GM19238 (cell line): ENCODE measurements around the gene TTC23.
"Not testable (repeated sequence)": the region's sequence is repeated elsewhere in the genome, so short reads cannot be mapped to it uniquely, and the experiment has no call there.

Experiments
- DNase-seq: peaks from one replicate; pipeline ENCODE4 v3.0.0; 2011; ENCODE audit warnings: low spot score; ENCODE audit not compliant: insufficient read length

Gene TTC23

DNA sequence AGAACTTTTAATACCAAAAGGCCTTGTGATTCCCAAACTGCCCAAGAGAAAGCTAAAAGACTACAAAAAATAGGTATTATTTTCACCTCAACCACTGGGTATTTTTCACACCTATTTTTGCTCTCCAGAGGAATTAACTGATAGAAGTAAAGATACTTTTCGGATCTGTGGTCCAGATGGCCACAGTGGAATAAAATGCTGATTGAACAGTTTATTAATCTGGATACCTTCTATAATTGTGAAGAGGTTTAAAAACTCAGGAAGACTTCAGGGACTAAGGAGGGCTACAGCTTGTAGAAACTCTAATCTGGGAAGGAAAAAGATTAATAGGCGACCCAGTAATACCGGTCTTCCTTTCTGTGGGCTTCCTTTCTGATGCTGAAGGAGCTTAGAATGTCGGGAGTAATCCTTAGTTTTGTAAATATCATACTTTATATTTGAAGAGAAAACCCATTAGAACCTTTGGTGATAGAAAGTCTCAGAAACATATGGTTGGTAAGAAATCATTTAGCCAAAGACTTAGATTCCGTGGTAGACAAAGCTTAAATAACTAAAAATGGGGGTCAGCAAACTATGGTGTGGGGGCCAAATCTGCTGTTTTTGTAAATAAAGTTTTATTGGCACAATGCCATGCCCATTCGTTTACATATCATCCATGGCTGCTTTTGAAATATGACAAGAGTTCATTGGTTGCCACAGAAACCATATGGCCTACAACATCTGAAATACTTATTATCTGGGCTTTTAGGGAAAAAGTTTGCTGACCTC lies 47.8 kb downstream of the TTC23 start:
- DNase-seq = no peak

- DNase-seq = no peak
These were observed 51.5 kb downstream of the TTC23 start for GRCh38 chr15:99197856-99198255.

- not testable (repeated sequence) for DNase-seq
These were observed 57.2 kb downstream of the TTC23 start for GRCh38 chr15:99192181-99192580.

DNA sequence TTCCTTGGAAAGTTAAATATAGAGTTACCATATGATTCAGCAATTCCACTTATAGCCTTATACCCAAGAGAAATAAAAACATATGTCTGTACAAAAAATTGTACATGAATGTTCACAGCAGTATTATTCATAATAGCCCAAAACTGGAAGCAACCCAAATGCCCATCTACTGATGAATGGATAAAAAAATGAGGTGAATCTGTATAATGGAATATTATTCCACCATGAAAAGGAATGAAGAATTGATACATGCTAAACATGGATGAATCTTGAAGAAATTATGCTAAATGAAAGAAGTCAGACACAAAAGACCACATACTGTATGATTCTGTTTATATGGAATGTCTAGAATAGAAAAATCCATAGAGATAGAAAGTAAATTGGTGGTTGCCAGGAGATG lies 61.4 kb downstream of the TTC23 start:
- DNase-seq = no peak

- no peak for DNase-seq
These were observed 63.8 kb downstream of the TTC23 start for GRCh38 chr15:99185414-99186130.

DNA sequence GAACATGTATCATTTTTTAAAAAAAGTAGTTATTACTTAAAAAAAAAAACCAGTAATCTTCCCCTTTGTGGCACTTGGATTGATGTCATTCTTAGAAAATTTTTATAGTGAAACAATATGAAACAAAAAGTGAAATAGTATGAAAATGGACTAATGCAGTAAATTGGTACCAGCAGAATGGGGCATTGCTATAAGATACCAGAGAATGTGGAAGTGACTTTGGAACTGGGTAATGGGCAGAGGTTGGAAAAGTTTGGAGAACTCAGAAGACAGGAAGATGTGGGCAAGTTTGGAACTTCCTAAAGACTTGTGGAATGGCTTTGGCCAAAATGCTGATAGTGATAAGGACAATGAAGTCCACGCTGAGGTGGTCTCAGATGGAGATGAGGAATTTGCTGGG lies 66.6 kb downstream of the TTC23 start:
- no peak for DNase-seq

- DNase-seq = no peak
These were observed 67.8 kb downstream of the TTC23 start for GRCh38 chr15:99181545-99181971.

DNA sequence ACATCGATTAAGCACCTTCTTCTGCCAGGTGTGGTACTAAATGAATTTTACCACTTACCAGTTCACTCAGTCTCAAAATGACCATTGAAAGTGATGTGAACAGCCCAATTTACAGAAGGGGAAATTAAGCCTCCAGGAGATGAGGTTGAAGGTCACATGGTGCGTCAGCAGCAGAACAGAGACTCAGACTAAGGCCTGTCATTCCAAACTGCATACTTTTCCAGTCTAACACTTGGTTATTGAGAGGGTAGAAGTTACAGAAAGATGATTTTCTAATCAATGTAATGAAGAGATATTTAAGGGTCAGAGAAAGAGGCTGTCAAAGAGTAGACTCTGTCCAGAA lies 68.4 kb downstream of the TTC23 start:
- DNase-seq = no peak

DNA sequence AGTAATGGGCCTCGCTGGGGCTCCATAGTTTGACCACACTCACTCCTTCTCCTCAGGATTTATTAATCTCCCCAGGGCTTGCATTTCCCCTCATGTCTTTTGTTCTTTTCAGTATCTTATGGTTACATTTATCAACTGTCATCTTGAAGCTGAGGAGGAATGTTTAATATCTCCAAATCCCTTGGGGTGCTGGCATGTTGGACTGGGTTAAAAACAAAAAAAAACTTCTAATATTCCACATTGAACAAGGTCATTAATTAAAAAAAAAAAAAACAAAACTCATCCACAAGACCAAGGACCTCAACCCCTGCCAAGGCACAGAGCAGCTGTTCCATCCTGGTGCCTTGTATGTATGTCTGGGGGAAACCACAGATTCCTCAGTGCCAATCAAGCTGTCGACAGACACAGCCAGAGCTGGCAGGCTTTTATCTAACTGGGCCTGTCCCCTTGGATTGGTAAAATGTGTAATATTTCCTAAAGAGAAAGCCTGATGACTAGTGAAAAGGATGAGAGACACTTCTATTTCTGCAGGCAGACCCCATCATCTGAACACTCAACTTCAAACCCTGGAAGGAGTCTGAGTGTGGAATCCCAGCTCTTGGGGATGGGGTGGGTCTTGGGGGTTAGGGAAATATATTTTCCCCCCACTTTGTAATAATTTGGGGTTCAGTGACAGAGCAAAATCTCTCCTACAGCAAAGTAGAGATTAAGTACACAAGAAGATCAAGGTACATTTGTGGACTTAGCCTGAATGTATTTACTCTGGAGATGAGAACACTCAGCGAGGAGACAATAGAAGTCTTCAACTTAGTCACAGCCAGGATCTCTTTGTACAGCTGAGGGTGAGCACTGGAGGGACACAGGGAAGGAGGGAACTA lies 69.1 kb downstream of the TTC23 start:
- no peak for DNase-seq

- no peak for DNase-seq
These were observed 71.7 kb downstream of the TTC23 start for GRCh38 chr15:99177679-99178078.

DNA sequence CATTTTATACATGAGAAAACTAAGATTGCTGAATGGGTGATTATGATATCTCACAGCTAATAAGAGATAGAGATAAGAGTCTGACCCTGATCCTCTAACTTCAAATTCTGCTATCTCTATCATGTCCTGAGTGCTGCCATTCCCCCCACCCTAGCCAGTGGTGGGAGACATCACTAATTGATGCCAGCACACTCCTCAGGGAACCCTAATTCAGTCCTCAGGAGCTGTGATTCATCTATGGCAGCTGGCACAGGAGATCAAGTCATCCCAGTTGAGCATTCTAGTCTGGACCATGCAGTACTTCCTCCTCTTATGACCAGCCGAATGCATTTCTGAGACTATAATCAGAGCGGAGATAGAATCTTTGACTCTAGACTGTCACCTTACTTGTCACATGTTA lies 72.6 kb downstream of the TTC23 start:
- DNase-seq = no peak

DNA sequence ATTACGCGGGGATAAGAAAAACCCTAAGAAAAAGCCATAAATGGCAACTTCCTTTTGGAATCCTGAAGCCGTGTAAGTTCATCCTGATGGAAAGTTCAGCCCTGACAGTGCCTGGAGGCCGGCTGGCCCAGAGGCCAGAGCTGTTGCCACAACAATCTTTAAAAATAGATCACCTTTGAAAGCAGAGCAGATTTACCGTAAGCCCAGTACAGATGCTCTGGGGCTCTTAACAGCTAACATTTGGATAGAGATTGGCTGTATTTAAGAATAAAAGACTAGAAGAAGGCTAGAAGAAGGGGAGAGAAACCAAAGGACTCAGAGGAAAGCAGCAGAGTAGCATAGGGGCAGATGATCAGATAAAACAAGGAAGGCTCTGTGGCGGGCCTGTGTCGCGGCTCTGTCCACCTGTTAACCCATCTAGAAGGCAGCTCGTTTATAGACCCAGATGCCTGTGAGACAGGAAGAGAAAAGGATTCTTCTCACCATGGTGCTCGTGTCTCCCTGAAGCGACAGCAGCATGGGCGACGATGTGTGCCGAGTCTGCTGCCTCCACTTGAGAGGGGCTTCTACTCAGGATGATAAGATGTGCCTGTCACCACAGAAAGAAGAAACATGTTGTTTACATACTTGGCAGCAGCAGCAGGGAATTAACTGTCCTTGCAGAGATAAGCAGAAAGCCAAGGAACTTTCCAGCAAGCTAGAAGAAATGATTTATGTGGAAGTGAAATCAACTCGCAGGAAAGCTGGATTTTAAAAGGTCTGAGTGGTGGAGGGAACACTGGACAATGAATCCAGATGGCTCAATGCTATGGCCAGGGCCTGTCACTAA lies 74.6 kb downstream of the TTC23 start:
- DNase-seq = no peak

GRCh38 chr15:99172989-99173388 lies 76.4 kb downstream of the TTC23 start:
- no peak for DNase-seq

DNA sequence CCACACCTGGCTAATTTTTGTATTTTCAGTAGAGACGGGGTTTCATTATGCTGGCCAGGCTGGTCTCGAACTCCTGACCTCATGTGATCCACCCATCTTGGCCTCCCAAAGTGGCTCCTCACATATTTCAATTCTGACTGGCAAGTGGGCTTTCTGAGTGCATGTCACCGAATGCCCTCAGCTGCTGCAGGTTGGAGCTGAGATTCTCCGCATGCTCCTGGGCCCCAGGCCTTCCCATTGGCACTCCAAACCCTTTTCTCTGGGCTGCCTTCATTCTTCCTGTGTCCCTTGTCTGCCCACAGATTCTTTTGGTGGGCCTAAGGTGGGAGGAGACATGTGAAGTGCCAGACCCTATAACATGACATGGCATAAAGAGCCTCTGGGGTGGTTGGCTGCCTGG lies 77.2 kb downstream of the TTC23 start:
- DNase-seq = no peak

GRCh38 chr15:99170476-99171065 lies 78.8 kb downstream of the TTC23 start:
- no peak for DNase-seq

DNA sequence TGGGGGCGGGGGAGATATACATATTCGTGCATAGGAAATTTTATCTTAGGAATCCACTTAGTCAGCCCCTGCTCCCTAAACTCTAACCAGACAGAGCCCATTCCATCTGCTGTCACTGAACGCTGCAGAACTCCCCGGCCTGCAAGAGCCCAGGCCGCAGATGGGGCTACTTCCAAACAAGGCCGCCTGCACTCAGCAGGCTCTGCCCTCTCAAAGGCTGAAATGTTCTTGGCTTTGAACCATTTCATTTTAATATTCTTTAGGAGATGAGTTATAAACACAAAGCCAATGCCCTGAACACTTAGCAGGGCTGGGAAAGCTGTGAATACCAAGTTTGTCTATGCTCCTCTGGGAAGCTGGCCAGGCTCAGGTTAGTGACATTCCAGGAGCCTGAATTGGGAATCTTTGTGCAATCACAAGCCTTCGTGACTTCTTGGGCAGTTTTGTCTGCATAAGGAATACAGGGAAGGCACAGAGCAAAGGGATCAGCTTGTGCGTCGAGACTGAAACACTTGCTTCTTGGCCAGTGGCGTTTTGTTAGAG lies 79.5 kb downstream of the TTC23 start:
- DNase-seq = no peak

DNA sequence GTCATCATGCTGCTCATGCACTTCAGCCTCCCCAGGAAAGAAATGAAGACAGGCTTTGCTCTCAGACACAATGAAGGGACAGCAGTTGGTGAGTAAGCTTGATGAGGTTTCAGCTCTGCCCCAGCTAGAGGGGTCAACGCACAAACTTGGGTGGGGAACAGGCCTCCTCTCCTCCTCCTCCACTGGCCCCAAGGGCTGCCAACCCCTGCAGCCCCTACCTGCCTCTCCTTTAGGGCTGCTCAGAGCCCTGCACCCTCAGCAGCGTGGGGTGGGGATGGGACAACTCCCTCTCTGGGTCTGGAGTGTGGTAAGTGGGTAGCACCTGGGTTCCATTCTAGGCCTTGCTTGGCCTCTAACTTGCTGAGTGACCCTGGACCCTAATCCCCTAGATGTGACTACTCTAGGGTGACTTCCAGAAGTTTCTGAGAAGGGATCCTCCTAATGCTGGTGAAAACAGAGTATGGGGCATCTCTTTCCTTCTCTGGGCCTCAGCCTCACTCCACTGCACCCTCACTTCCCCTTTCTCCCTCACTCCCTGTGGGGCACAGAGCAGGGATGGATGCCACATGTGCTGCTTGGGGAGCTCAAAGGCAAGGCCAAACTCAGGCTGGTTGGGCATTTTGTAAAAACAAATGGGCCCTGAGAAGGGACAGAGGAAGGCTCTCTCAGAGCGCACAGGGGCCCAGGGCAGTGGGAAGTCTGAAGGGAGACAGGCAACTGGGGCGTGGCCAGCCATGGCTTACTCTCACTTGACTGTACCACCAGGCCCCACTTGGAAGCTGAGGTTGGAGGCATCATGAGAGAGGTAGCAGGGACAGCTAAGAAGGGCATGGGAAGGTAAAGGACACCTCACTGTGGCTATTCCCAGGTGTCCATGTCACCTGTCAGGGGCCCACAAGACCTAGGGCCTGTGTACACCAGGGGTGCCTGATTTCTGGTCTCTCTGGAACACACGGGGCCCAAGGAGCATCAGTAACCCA lies 80.5 kb downstream of the TTC23 start:
- DNase-seq = no peak

DNA sequence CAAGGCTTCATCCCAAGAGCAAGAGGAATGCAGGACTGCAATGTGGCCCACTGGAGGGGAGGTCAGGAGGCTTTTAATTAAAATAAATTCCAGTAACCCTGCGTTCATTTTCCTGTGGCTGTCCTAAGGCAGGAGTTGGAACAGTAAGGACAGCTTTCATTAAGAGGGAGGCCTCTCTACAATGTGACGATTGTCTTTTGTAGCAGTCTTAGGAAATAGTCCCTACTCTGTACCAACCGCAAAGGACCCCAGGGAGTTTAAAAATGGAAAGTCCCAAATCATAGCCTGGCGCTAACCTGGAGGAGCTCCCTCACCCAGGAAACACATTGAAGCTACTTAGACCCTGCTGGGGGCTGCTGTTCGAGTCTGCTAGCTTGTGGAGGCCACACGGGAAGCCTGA lies 81.7 kb downstream of the TTC23 start:
- DNase-seq = no peak

DNA sequence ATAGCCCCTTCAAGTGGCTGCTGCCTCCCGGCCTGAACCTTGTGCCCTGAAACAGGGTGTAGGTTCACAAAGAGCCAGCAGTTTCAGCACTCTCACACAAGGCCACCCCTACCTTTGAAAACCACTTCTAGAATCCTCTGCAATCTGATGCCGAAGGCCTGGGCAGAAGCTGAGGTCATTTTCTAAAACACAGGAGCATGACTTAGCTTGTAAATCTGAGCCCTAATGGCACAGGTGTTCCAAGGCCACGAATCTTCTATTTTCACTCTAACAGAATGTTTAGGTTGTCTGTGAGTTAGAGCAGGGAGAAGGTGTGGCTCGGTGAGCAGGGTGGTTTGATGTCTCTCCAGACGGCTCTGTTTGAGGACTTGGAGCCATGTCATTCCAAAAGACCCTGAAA lies 82.2 kb downstream of the TTC23 start:
- no peak for DNase-seq
